Keratinocyte (primary cell): ENCODE results near the gene CLEC18C. TPM values are rescaled to one million over a fixed set of nuclear protein-coding genes. Genes with fewer than 3 reads are reported as not detected.

Source experiments
- DNase-seq: peaks from one replicate; pipeline ENCODE4 v3.0.0-alpha.2; 2011; ENCODE audit warnings: low read depth, missing footprints, low spot score
- FAIRE-seq: peaks from 2 replicates; lab custom pipeline; 2011; peaks lifted over from hg19 to GRCh38; lab: Jason Lieb, UNC
- H2AFZ ChIP-seq: 2 replicates; pipeline ENCODE4 v1.6.0; 2012; ENCODE audit warnings: low read length, control low read depth, inconsistent platforms; ENCODE audit not compliant: control insufficient read depth
- H3K27ac ChIP-seq: 2 replicates; pipeline ENCODE4 v1.5.1; 2011; ENCODE audit warnings: low read length; ENCODE audit not compliant: control insufficient read depth, insufficient read depth
- H3K27me3 ChIP-seq: 3 replicates; pipeline ENCODE4 v1.6.0; 2011; ENCODE audit warnings: low read length; ENCODE audit not compliant: control insufficient read depth, insufficient read depth; ENCODE audit errors: extremely low read depth
- H3K36me3 ChIP-seq, 2 experiments: 2 replicates in 1 of 2; 3 replicates in 1 of 2; pipeline ENCODE4 v1.5.1; 2011; ENCODE audit warnings: low read length in 2 of 2, mild to moderate bottlenecking in 1 of 2; ENCODE audit not compliant: control insufficient read depth in 2 of 2, insufficient read depth in 2 of 2; ENCODE audit errors: extremely low read depth in 1 of 2
- H3K4me1 ChIP-seq: 3 replicates; pipeline ENCODE4 v1.5.1; 2011; ENCODE audit warnings: low read length; ENCODE audit not compliant: control insufficient read depth, insufficient read depth; ENCODE audit errors: extremely low read depth
- H3K4me2 ChIP-seq: 3 replicates; pipeline ENCODE4 v1.6.0; 2011; ENCODE audit warnings: low read depth, low read length; ENCODE audit not compliant: control insufficient read depth, insufficient read depth; ENCODE audit errors: extremely low read depth
- H3K4me3 ChIP-seq, 3 experiments: fragments of 200-600 bp in 1 of 3; sonication (generic) in 1 of 3; 2 replicates in 2 of 3; 3 replicates in 1 of 3; pipeline ENCODE4 v1.5.1; 2011 to 2016; ENCODE audit warnings: low read length in 3 of 3, mild to moderate bottlenecking in 3 of 3, control low read depth in 2 of 3, inconsistent platforms in 1 of 3, low read depth in 1 of 3, mixed read lengths in 1 of 3, mixed run types in 1 of 3, moderate library complexity in 1 of 3; ENCODE audit not compliant: control insufficient read depth in 2 of 3, insufficient read depth in 2 of 3; ENCODE audit errors: extremely low read depth in 1 of 3
- H3K79me2 ChIP-seq: 2 replicates; pipeline ENCODE4 v1.6.0; 2012; ENCODE audit warnings: low read length; ENCODE audit not compliant: control insufficient read depth, insufficient read depth
- H3K9ac ChIP-seq: 3 replicates; pipeline ENCODE4 v1.6.0; 2011; ENCODE audit warnings: low read length; ENCODE audit not compliant: control insufficient read depth, insufficient read depth; ENCODE audit errors: extremely low read depth
- H3K9me1 ChIP-seq: 3 replicates; pipeline ENCODE4 v1.6.0; 2011; ENCODE audit warnings: low read length; ENCODE audit not compliant: control insufficient read depth, insufficient read depth; ENCODE audit errors: extremely low read depth
- H3K9me3 ChIP-seq: 2 replicates; pipeline ENCODE4 v1.5.1; 2012; ENCODE audit warnings: low read depth, low read length; ENCODE audit not compliant: control insufficient read depth
- H4K20me1 ChIP-seq: 3 replicates; pipeline ENCODE4 v1.6.0; 2011; ENCODE audit warnings: low read length; ENCODE audit not compliant: control insufficient read depth, insufficient read depth; ENCODE audit errors: extremely low read depth
- CTCF ChIP-seq, 3 experiments: IDR thresholded peaks in 1 of 3; conservative IDR thresholded peaks in 1 of 3; optimal IDR thresholded peaks in 1 of 3; 2 replicates in 2 of 3; 3 replicates in 1 of 3; pipeline versions ENCODE3 to v1.5.1; 2011; ENCODE audit warnings: low read length in 3 of 3, mild to moderate bottlenecking in 3 of 3, moderate library complexity in 2 of 3, control low read depth in 1 of 3, inconsistent platforms in 1 of 3; ENCODE audit not compliant: insufficient read depth in 2 of 3; ENCODE audit errors: extremely low read depth in 1 of 3
- EZH2 ChIP-seq: IDR thresholded peaks from one replicate; pipeline ENCODE4 v1.6.1; 2012; ENCODE audit warnings: inconsistent platforms, mild to moderate bottlenecking, low read length, moderate library complexity
- dilution Hi-C: fragments of 300-500 bp; cut with MboI; formaldehyde crosslinking; loops from one replicate; pipeline ENCODE4 v1.7.0; 2020; ENCODE audit warnings: low sequenced_read_pairs; ENCODE audit not compliant: extremely low pct_ligation_motif_present
- polyA plus RNA-seq, 5 experiments: library from polyadenylated mRNA; depleted of rRNA in 3 of 5; stranded (reverse) in 3 of 5; stranded (forward) in 1 of 5; unstranded in 1 of 5; fragments of >200 nt; gene quantifications; 1 replicate in 1 of 5; 2 replicates in 3 of 5; 3 replicates in 1 of 5; pipeline versions ENCODE4 v1.2.1 to v1.2.3, GENCODE V29; 2011 to 2012; ENCODE audit warnings: missing spikeins in 2 of 5, low read depth in 1 of 5, low replicate concordance in 1 of 5

CLEC18C gene
- polyA plus RNA-seq, 1 donor (not counting 4 experiments of a cell fraction or from before 2014, with no cell fraction given), result not detected

DNA sequence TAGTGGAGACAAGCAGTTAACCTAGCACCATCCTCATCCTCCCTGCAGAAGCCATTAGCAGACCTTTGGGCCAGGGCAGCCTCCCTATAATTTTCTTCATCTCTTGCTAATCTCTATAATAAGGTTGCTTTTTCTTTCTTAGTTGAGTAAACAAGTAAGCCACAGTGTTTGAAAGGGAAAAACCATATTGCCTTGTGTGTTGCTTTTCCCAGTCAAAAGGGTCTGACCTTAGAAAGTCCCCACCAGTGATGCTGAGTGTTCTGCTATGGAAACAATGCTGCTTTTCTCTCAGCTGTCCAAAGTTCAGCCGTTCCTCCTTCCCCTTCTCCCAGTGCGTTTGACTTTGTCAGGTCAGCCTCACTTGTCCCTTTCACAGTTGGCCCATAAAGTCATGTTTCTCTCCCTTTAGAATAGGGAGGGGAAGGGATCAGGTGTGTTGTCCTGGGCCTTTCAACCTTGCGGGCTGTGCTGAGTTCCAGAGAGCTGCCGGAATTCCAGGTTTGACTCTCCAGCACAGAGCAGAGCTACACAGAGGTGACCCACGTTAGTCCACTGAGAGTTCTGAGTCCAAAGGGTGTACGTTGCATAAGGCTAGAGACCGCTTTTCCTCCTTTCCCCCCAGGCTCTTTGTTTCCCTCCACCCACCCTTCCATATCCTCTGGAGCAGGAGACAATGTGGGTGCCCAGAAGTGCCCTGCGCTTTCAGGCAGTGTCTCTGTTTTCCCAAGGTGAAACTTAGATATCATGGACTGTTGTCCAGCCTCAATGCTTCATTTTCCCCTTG, 15.9 kb upstream of the CLEC18C start:
- H3K9me1 ChIP-seq, result no peaks in the 10 kb centered on the region
- peaks cover 8% of the 10 kb centered on the region for H3K4me1 ChIP-seq
- H4K20me1 ChIP-seq, result peaks cover 4% of the 10 kb centered on the region
- H3K27ac ChIP-seq, result no peak overlapping the region
- no peaks in the 10 kb centered on the region for H3K9me3 ChIP-seq
- H3K9ac ChIP-seq, result no peak overlapping the region
- no peaks in the 10 kb centered on the region for H3K79me2 ChIP-seq
- DNase-seq (no peak), FAIRE-seq (no peak)
- no peak for TF ChIP-seq CTCF (optimal IDR thresholded peaks at IDR 0.05 in 1 of 3, IDR thresholded peaks at IDR 0.05 in 1 of 3, conservative IDR thresholded peaks at IDR 0.05 in 1 of 3; ENCODE audit: extremely low read depth in 1 of 3, insufficient read depth in 2 of 3, low read length in 3 of 3)
- TF ChIP-seq EZH2, result no peak
- no peak overlapping the region for H3K4me2 ChIP-seq
- H3K36me3 ChIP-seq, result peaks cover 11 to 27% of the 10 kb centered on the region in 2 experiments
- no peak overlapping the region for H3K4me3 ChIP-seq
- dilution Hi-C loops, result no loop called here
- H3K27me3 ChIP-seq, result no peaks in the 10 kb centered on the region
- H2AFZ ChIP-seq, result no peak overlapping the region

DNA sequence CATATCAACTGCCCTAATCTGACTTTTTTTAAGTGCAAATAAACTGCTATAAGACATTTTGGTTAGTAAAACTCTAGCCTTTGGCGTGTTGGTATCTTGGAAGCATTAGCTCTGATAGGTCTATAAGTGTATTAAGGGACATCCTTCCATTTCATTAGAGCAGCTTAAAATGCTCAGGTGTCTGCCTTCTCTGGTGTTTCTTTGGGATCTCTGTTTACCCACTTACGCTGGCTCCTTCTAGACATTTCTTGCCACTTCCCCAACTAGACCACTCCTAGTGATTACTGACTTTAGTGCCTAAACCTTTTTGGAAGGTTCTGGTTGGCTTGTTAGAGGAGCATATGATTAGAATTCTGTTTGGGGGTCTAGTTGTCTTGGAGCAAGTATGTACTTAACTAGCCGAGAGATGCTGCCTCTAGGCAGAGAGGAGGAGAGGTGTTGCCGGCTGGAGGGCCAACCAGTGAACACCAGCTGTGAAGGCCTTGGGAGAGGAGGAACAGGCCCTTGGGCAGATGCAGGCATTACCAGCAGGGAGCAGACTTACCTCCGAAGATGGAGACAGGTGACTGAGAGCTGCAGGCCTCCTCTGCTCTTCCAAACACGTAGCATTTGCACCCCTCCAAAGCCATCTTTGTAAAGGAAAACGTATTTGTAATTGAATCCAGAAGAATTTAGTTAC, 15.2 kb upstream of the CLEC18C start:
- dilution Hi-C loops, result no loop called here
- no peak for DNase-seq
- peaks cover 10 to 23% of the 10 kb centered on the region in 2 experiments for H3K36me3 ChIP-seq
- no peak overlapping the region for H2AFZ ChIP-seq
- peaks cover 4% of the 10 kb centered on the region for H4K20me1 ChIP-seq
- no peak overlapping the region for H3K4me2 ChIP-seq
- FAIRE-seq, result no peak
- H3K4me1 ChIP-seq, result peaks cover 8% of the 10 kb centered on the region
- H3K27me3 ChIP-seq, result no peaks in the 10 kb centered on the region
- H3K79me2 ChIP-seq, result no peaks in the 10 kb centered on the region
- H3K27ac ChIP-seq, result no peak overlapping the region
- TF ChIP-seq EZH2 (no peak), CTCF (optimal IDR thresholded peaks at IDR 0.05 in 1 of 3, IDR thresholded peaks at IDR 0.05 in 1 of 3, conservative IDR thresholded peaks at IDR 0.05 in 1 of 3; ENCODE audit: extremely low read depth in 1 of 3, insufficient read depth in 2 of 3, low read length in 3 of 3) (peak in 1 of 3 experiments; percentile 30)
- no peak overlapping the region for H3K9ac ChIP-seq
- H3K4me3 ChIP-seq, result no peak overlapping the region
- no peaks in the 10 kb centered on the region for H3K9me1 ChIP-seq
- H3K9me3 ChIP-seq, result no peaks in the 10 kb centered on the region
